ENCODE data around the gene SQOR. TPM values are rescaled to one million over a fixed set of nuclear protein-coding genes. Genes with fewer than 3 reads are reported as not detected.

SQOR gene
- total and polyA plus RNA-seq, 2 of the 4 experiments (the other 2 are of a cell fraction), result 22.1 to 40.3 TPM

DNA sequence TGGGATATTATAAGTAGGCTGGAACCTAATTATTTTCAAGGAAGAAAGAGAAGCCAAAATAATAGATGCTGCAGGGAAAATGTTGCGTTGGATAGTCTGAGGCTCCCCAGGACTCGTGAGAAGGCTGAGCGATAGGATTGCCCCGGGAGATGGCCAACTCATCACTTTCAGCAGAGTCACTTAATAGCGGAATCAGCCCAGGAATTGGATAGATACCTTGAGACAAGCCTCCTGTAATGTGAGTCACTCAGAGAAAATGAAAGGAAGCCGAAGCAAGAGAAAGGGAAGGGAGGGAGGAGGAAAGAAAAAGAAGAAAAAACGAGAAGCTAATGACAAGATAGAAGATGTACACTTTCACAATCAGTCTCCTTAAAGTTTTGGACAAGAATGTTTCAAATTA, 94.3 kb downstream of the SQOR start:
- no peak overlapping the region for H2BK20ac ChIP-seq (ENCODE audit: low read depth, low read length)
- H2BK15ac ChIP-seq (ENCODE audit: low read depth, low read length), result no peak overlapping the region
- H4K5ac ChIP-seq (ENCODE audit: low read depth, low read length), result no peak overlapping the region
- H3K4me2 ChIP-seq (ENCODE audit: low read depth, low read length), result no peak overlapping the region
- no peak overlapping the region for H3K4ac ChIP-seq (ENCODE audit: low read depth, low read length)
- ATAC-seq (ENCODE audit: low read depth) (no peak), DNase-seq (peak; percentile 6)
- no peak overlapping the region for H4K91ac ChIP-seq (ENCODE audit: insufficient read depth, low read depth, low read length)
- in situ Hi-C loops (cut with MboI; ENCODE audit: low sequenced_read_pairs), result no loop called here
- H3K27ac ChIP-seq (ENCODE audit: insufficient read depth, low read length), result no peak overlapping the region
- H2AK9ac ChIP-seq (replicated peaks; ENCODE audit: low read depth, low read length, poor library complexity), result no peak overlapping the region
- no peaks in the 10 kb centered on the region for H3K9me1 ChIP-seq (ENCODE audit: insufficient read depth, low read length)
- no peaks in the 10 kb centered on the region for H3K9me3 ChIP-seq (ENCODE audit: control insufficient read depth, insufficient read depth, low read length)
- no peak overlapping the region for H3K23ac ChIP-seq (ENCODE audit: low read depth, low read length)
- CTCF ChIA-PET, result no interaction called here
- no peak overlapping the region for H3K56ac ChIP-seq (ENCODE audit: extremely low read depth, insufficient read depth, low read length)
- no peaks in the 10 kb centered on the region for H3K36me3 ChIP-seq (ENCODE audit: control insufficient read depth, insufficient read depth, low read length)
- H3K14ac ChIP-seq (replicated peaks; ENCODE audit: low read depth, low read length), result no peak overlapping the region
- no peaks in the 10 kb centered on the region for H3K79me1 ChIP-seq (ENCODE audit: low read depth in 1 of 2, low read length in 2 of 2)
- dilution Hi-C loops (cut with HindIII; ENCODE audit: low sequenced_read_pairs, unreplicated experiment), result no loop called here
- H3K18ac ChIP-seq (ENCODE audit: low read depth, low read length), result no peak overlapping the region
- intact Hi-C loops (cut with micrococcal nuclease), result no loop called here
- no peak overlapping the region for H2BK120ac ChIP-seq (ENCODE audit: low read depth, low read length)
- no CpG with 5 or more reads among the region's 7 CpGs for WGBS, 2 experiments (ENCODE audit: extremely low coverage in 2 of 2, insufficient read length in 1 of 2)
- H2AK5ac ChIP-seq (ENCODE audit: low read depth, low read length), result no peak overlapping the region
- TF ChIP-seq NFE2L2 (IDR thresholded peaks at IDR 0.05; ENCODE audit: low read depth, low read length), result no peak
- no peak for TF ChIP-seq MAFK (IDR thresholded peaks at IDR 0.05; ENCODE audit: low read depth, low read length)
- TF ChIP-seq CEBPB (IDR thresholded peaks at IDR 0.05; ENCODE audit: low read depth, low read length), result no peak
- H3K4me3 ChIP-seq (ENCODE audit: insufficient read depth, low read depth, low read length), result no peak overlapping the region
- peaks cover 4% of the 10 kb centered on the region; the same call in 1 of the 2 replicates for H3K27me3 ChIP-seq (ENCODE audit: control insufficient read depth, insufficient read depth, low read length)
- POLR2A ChIA-PET (ENCODE audit: unreplicated experiment), result no interaction called here
- no peak overlapping the region for H3K9ac ChIP-seq (ENCODE audit: low read depth, low read length)
- no peak overlapping the region for H2AFZ ChIP-seq (replicated peaks; ENCODE audit: low read length, poor library complexity)
- no peaks in the 10 kb centered on the region for H3K4me1 ChIP-seq (ENCODE audit: control insufficient read depth, insufficient read depth, low read length)
- no peaks in the 10 kb centered on the region for H4K20me1 ChIP-seq (ENCODE audit: insufficient read depth, low read length)
- no peak overlapping the region for H2BK5ac ChIP-seq (ENCODE audit: low read depth, low read length, poor library complexity, severe bottlenecking)
- BruUV-seq (replicated peaks), result no TSS peak
- no peak overlapping the region for H4K8ac ChIP-seq (ENCODE audit: low read depth in 2 of 2, low read length in 2 of 2)

All from IMR-90 (cell line).